Heart right ventricle (tissue), 16 donors: Measurements from ENCODE around the gene CLEC4C. TPM values are rescaled to one million over a fixed set of nuclear protein-coding genes. Genes with fewer than 3 reads are reported as not detected.
"Not testable (repeated sequence)": the region's sequence is repeated elsewhere in the genome, so short reads cannot be mapped to it uniquely, and the experiment has no call there.

ENCODE experiments used
- ATAC-seq, 8 donors: fragments of 200-7000 bp; cut with Tn5 transposase; one replicate each; pipeline ENCODE4 v1.9.1; 2020; ENCODE audit warnings: mild to moderate bottlenecking in 8 of 8, moderate library complexity in 8 of 8, moderate number of reproducible peaks in 1 of 8
- DNase-seq, 2 donors: peaks; one replicate each; pipeline ENCODE4 v3.0.0-alpha.2; 2020
- H3K27ac ChIP-seq, 10 donors: fragments of 200-600 bp; sonication (generic) in 2 of 10; one replicate each; pipeline versions ENCODE4 v1.5.0 to v1.8.0; 2020 to 2022; ENCODE audit warnings: mild to moderate bottlenecking in 3 of 10
- H3K27me3 ChIP-seq, 7 donors: fragments of 200-600 bp; one replicate each; pipeline ENCODE4 v1.8.0; 2021 to 2022; ENCODE audit warnings: mild to moderate bottlenecking in 2 of 7
- H3K36me3 ChIP-seq, 9 donors: fragments of 200-600 bp; sonication (generic) in 1 of 9; one replicate each; pipeline versions ENCODE4 v1.5.0 to v1.8.0; 2020 to 2022; ENCODE audit warnings: mild to moderate bottlenecking in 2 of 9
- H3K4me1 ChIP-seq, 9 donors: fragments of 200-600 bp; sonication (generic) in 1 of 9; one replicate each; pipeline versions ENCODE4 v1.5.0 to v1.8.0; 2020 to 2022; ENCODE audit warnings: mild to moderate bottlenecking in 4 of 9
- H3K4me3 ChIP-seq, 10 donors: fragments of 200-600 bp; sonication (generic) in 2 of 10; one replicate each; pipeline versions ENCODE4 v1.5.0 to v1.8.0; 2020 to 2022; ENCODE audit warnings: mild to moderate bottlenecking in 7 of 10, moderate library complexity in 2 of 10
- H3K9me3 ChIP-seq, 11 donors: fragments of 200-600 bp in 10 of 11; sonication (generic) in 2 of 11; one replicate each; pipeline versions ENCODE4 v1.5.0 to v1.8.0; 2013 to 2022; ENCODE audit warnings: mild to moderate bottlenecking in 2 of 11, control low read depth in 1 of 11, moderate library complexity in 1 of 11
- WGBS, 2 donors: extraction: QIAGEN DNeasy Blood & Tissue Kit; methylation state at CpG; one replicate each; pipeline ENCODE4 v1.1.7; 2013; ENCODE audit warnings: inconsistent platforms in 1 of 2; 5-methylcytosine and 5-hydroxymethylcytosine counted together
- intact Hi-C, 10 donors: fragments of 100-400 bp; cut with DNase I; formaldehyde crosslinking; loops; one replicate each; pipeline versions ENCODE4 v1.11.1 to v1.14.2; 2022
- polyA plus RNA-seq, 2 donors: library from polyadenylated mRNA; stranded (reverse); fragments of 200-250 nt; gene quantifications; one replicate each; pipeline ENCODE4 v1.2.3, GENCODE V29; 2013
- total RNA-seq, 10 donors: library from RNA; stranded (reverse); fragmentation: NEBNext Ultra II Directional in 3 of 10; extraction: Animal tissue kit (Norgen Biotek cat#: 25700) in 3 of 10; gene quantifications; one replicate each; pipeline versions ENCODE4 v1.2.1 to v1.2.4, GENCODE V29; 2021 to 2023
- TF ChIP-seq, protein P1 (sequence below), 9 donors: fragments of 200-600 bp; sonication (generic) in 2 of 9; IDR thresholded peaks; one replicate each; pipeline versions ENCODE4 v1.5.0 to v1.8.0; 2021 to 2022; ENCODE audit warnings: antibody characterized with exemption in 9 of 9, mild to moderate bottlenecking in 5 of 9, moderate library complexity in 1 of 9
- donor health status: Arrhythmogenic right ventricular cardiomyopathy.
- donor health status: ischemic (EF 13 %, LVEDD 7.1; RV severe dilation, severe dysfunction).
- donor health status: healthy with polysubstance abuse.
- donor health status: DM: no; HTN: yes; CAD: no.
- donor health status: DM: no; HTN: no; CAD: no.
- donor health status: ischemic (EF 25% LVEDD 6.9; RV normal size, moderate dysfunction).
- donor health status: ischemic (EF 25% LVEDD 5.7; RV mildly dilated, moderate dysfunction).
- donor health status: healthy.
- donor health status: DM: yes; HTN: yes; CAD: no.
- donor health status: Ischemic cardiomyopathy.
- donor health status: ischemic (EF 35%, LVEDD 5.7; RV mildly dilated, moderate dysfunction).
- donor health status: nonischemic (EF 11% LVEDD 7.7; RV severe dilation, severe dysfunction).
- donor health status: DM: yes; HTN: yes; CAD: no.
- donor health status: PGD.
- donor health status: ischemic (EF 29% LVEDD 5.4; RV normal size, mild dysfunction).
- donor health status: nonischemic (EF 23%, LVEDD 6.1; RV moderate dilation, normal function).

CLEC4C gene
- total and polyA plus RNA-seq, 12 donors: not detected

- no peak overlapping the region for H3K4me3 ChIP-seq
- peaks cover 0 to 42% (median 18%) of the 10 kb centered on the region in 7 donors for H3K27me3 ChIP-seq
- intact Hi-C loops: no loop called here
- H3K4me1 ChIP-seq: peaks cover 0 to 10% (median 0%) of the 10 kb centered on the region in 9 donors
- 25 to 30% methylated on average over 13 of the region's 13 CpGs for WGBS, 2 donors
- TF ChIP-seq, protein P1, sequence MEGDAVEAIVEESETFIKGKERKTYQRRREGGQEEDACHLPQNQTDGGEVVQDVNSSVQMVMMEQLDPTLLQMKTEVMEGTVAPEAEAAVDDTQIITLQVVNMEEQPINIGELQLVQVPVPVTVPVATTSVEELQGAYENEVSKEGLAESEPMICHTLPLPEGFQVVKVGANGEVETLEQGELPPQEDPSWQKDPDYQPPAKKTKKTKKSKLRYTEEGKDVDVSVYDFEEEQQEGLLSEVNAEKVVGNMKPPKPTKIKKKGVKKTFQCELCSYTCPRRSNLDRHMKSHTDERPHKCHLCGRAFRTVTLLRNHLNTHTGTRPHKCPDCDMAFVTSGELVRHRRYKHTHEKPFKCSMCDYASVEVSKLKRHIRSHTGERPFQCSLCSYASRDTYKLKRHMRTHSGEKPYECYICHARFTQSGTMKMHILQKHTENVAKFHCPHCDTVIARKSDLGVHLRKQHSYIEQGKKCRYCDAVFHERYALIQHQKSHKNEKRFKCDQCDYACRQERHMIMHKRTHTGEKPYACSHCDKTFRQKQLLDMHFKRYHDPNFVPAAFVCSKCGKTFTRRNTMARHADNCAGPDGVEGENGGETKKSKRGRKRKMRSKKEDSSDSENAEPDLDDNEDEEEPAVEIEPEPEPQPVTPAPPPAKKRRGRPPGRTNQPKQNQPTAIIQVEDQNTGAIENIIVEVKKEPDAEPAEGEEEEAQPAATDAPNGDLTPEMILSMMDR (IDR thresholded peaks at IDR 0.05): no peak
- no peak for ATAC-seq
- H3K9me3 ChIP-seq: no peaks in the 10 kb centered on the region
- no peak overlapping the region for H3K27ac ChIP-seq
- H3K36me3 ChIP-seq: no peaks in the 10 kb centered on the region
- DNase-seq: no peak
These were observed 40.6 kb upstream of the CLEC4C start for GRCh38 chr12:7787574-7788293.

- intact Hi-C loops: no loop called here
- Histone ChIP-seq H3K4me1 (peaks cover 0 to 10% (median 0%) of the 10 kb centered on the region in 9 donors), H3K9me3 (no peaks in the 10 kb centered on the region), H3K36me3 (no peaks in the 10 kb centered on the region), H3K4me3 (no peak overlapping the region), H3K27me3 (peaks cover 0 to 28% (median 18%) of the 10 kb centered on the region in 7 donors), H3K27ac (no peak overlapping the region)
- ATAC-seq: no peak
- WGBS, 2 donors: 45 to 70% methylated on average over 2 of the region's 2 CpGs
- TF ChIP-seq, protein P1 (IDR thresholded peaks at IDR 0.05): no peak
- no peak for DNase-seq
These were observed 37.5 kb upstream of the CLEC4C start for GRCh38 chr12:7784701-7785100.

DNA sequence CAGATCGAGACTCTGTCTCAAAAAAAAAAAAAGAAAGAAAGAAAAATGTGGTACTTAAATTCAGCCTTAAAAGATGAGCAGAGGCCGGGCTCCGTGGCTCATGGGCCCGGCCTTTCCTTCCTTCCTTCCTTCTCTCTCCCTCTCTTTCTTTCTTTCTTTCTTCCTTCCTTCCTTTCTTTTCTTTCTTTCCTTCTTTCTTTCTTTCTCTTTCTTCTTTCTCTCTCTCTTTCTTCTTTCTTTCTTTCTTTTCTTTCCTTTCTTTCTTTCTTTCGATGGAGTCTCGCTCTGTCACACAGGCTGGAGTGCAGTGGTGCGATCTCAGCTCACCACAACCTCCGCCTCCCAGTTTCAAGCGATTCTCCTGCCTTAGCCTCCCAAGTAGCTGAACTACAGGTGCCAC is 36.3 kb upstream of the CLEC4C start:
- intact Hi-C loops, H3K36me3 ChIP-seq, H3K9me3 ChIP-seq, ATAC-seq, H3K27ac ChIP-seq, DNase-seq, H3K4me1 ChIP-seq, H3K4me3 ChIP-seq: not testable (repeated sequence)
- peaks cover 0 to 20% (median 13%) of the 10 kb centered on the region in 7 donors for H3K27me3 ChIP-seq
- WGBS, 2 donors: 79 to 84% methylated on average over 9 of the region's 9 CpGs

DNA sequence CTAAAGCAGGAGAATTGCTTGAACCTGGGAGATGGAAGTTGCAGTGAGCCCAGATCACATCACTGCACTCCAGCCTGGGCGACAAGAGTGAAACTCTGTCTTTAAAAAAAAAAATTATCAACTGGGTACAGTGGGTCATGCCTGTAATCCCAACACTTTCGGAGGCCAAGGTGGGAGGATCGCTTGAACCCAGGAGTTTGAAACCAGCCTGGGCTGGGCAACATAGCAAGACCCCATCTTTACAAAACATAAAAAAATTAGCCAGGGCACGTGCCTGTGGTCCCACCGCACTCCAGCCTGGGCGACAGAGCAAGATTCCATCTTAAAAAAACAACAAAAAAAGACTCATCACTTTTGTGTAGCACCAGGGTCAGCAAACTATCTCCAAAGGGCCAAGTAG is 34.9 kb upstream of the CLEC4C start:
- 87 to 92% methylated on average over 6 of the region's 6 CpGs for WGBS, 2 donors
- ATAC-seq (no peak), DNase-seq (no peak)
- Histone ChIP-seq H3K4me3 (no peak overlapping the region), H3K27ac (no peak overlapping the region), H3K27me3 (peaks cover 0 to 6% (median 4%) of the 10 kb centered on the region in 7 donors), H3K36me3 (no peaks in the 10 kb centered on the region), H3K9me3 (no peaks in the 10 kb centered on the region), H3K4me1 (no peaks in the 10 kb centered on the region)
- intact Hi-C loops: no loop called here
- TF ChIP-seq, protein P1 (IDR thresholded peaks at IDR 0.05): no peak

DNA sequence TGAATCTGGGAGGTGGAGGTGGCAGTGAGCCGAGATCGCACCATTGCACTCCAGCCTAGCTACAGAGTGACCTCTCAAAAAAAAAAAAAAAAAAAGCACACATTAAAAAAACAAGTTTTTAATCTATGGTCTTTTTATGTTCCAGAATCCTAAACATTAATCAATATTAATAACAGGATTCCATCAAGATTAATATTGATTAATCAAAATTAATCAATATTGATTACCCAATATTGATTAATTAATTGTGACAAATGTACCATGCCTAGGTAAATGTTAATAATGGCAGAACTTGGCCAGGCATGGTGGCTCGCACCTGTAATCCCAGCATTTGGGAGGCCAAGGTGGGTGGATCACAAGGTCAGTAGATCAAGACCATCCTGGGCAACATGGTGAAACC is 34.1 kb upstream of the CLEC4C start:
- TF ChIP-seq, protein P1 (IDR thresholded peaks at IDR 0.05): no peak
- Histone ChIP-seq H3K9me3 (no peaks in the 10 kb centered on the region), H3K27me3 (peaks cover 0 to 5% (median 0%) of the 10 kb centered on the region in 7 donors), H3K4me1 (no peaks in the 10 kb centered on the region), H3K36me3 (no peaks in the 10 kb centered on the region), H3K4me3 (no peak overlapping the region), H3K27ac (no peak overlapping the region)
- 79 to 86% methylated on average over 3 of the region's 3 CpGs for WGBS, 2 donors
- DNase-seq (no peak), ATAC-seq (no peak)
- intact Hi-C loops: no loop called here
